GM10266 (cell line): ENCODE measurements around the gene TMEM181.

Experiments used
- DNase-seq: peaks from one replicate; pipeline ENCODE4 v3.0.0; 2012; ENCODE audit errors: extremely low spot score
- CTCF ChIP-seq: IDR thresholded peaks from 2 replicates; pipeline ENCODE4 v1.5.1; 2012; ENCODE audit warnings: mild to moderate bottlenecking, low read depth; ENCODE audit not compliant: control insufficient read depth, insufficient read depth; ENCODE audit errors: missing control alignments

Gene TMEM181

DNA sequence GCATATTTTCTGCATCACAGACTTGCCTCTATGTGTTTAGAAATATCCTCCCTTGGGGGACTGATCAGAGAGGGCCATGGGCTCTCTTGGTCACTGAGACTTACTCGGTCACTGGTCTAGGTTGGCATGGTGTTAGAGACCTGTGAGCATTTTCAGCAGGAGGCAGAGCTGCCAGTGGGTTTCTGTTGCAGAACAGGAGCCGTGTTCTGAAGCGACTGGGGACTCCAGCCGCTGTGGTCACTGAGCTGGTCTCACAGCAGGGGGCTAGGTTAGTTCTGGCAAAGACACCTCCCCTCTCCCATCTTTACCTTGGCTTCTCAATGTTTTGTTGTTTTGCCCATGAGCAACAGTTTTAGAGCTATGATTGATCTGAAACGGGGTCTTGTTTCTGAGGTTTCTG lies 8.7 kb downstream of the TMEM181 start:
- TF ChIP-seq CTCF = no peak
- no peak for DNase-seq

GRCh38 chr6:158569036-158569435 lies 9.1 kb downstream of the TMEM181 start:
- no peak for TF ChIP-seq CTCF
- DNase-seq = no peak

GRCh38 chr6:158570681-158570962 lies 10.7 kb downstream of the TMEM181 start:
- TF ChIP-seq CTCF = no peak
- DNase-seq = no peak

DNA sequence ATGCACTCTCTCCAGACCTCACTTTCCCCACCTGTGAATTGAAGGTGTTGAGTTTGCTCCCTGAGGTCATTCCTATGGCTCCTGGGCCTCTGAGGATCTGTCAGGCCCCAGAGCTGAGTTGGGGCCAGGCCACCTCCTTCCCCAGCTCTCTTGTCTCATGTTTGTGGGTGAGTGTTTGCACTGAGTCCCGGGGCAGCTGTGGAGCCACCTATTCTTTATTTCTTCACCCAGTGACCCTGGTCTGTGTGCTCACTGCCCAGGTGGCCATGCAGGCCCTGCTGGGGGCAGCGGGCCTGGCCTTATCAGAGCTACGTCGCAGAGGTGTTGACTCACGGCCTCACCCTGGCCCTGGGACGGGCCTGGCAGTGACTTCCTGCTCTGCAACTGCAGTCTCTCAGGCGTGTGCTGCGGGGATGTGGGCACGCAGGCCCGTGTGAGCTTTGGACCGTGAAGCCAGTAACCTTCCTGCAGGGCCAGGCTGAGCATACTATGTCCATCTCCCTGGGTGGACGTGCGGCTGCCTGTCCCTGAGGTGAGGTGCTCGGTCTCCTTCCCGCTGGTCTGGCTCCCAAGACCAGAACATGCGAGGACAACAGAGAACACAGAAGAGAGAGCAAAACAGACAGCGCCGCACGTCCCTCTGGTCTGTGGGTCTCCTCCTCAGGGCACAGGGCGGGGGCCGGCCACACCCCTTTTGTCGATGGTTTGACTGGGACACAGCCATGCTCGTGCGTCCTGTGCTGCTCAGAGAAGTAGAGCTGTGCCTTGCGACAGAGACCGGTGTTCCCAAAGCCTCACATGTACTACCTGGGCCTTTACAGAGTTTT lies 12.1 kb downstream of the TMEM181 start:
- no peak for DNase-seq
- TF ChIP-seq CTCF = no peak

GRCh38 chr6:158572653-158573541 lies 13.0 kb downstream of the TMEM181 start:
- TF ChIP-seq CTCF = no peak

GRCh38 chr6:158573542-158573931 lies 13.6 kb downstream of the TMEM181 start:
- TF ChIP-seq CTCF = no peak
- DNase-seq = no peak

More at GRCh38 chr6:158572653-158573541, 13.0 kb downstream of the TMEM181 start:
- DNase-seq = no peak

DNA sequence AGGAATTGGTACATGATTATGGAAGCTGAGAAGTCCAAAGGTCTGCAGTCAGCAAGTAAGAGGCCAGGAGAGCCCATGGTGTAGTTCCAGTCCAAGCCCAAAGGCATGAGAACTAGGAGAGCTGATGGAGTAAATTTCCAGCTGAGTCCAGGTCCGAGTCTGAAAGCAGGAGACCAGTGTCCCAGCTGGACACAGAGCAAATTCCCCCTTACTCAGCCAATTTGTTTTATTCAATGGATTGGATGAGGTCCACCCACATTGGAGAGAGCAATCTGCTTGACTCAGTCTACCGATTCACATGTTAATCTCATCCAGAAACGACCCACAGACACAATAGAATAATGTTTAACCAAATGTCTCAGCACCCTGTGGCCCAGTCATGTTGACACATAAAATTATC lies 14.9 kb downstream of the TMEM181 start:
- TF ChIP-seq CTCF = no peak
- DNase-seq = no peak
